ENCODE results near the gene OAS2.

Gene OAS2

DNA sequence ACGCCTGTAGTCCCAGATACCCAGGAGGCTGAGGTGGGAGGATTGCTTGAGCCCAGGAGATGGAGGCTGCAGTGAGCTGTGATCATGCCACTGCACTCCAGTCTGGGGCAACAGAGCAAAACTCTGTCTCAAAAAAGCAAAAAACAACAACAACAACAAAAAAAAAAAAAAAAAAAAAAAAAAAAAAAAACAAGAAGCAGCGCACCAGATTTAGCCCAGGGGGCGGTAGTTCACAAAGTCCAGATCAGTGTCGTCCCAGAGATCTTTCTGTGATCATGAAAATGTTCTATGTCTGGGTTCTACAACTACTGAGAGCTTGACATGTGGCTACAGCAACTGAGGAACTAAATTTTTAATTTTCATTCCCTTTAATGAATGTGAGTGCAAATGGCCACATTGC, 27.4 kb downstream of the OAS2 start:
- Histone ChIP-seq H3K79me2 (ENCODE audit: control insufficient read depth, insufficient read depth, low read length) (no peaks in the 10 kb centered on the region), H3K56ac (ENCODE audit: low read length) (no peak overlapping the region), H4K5ac (ENCODE audit: low read length) (no peak overlapping the region), H3K36me3 (ENCODE audit: control insufficient read depth, insufficient read depth, low read length) (no peaks in the 10 kb centered on the region), H3K4me1 (ENCODE audit: control insufficient read depth, low read depth, low read length) (no peaks in the 10 kb centered on the region), H3K27me3 (ENCODE audit: insufficient read depth, low read length, poor library complexity) (no peaks in the 10 kb centered on the region), H3K18ac (ENCODE audit: low read length) (no peak overlapping the region), H4K8ac (ENCODE audit: low read depth, low read length) (no peak overlapping the region), H3K4me3 (ENCODE audit: low read length) (no peak overlapping the region), H3K23ac (ENCODE audit: low read length) (no peak overlapping the region), H3K4me2 (ENCODE audit: low read length) (no peak overlapping the region), H3K9ac (ENCODE audit: low read length) (no peak overlapping the region), H3K4ac (ENCODE audit: low read depth, low read length) (no peak overlapping the region), H3K27ac (ENCODE audit: low read depth, low read length) (no peak overlapping the region), H2AK5ac (ENCODE audit: low read length) (no peak overlapping the region), H2BK5ac (ENCODE audit: low read length) (no peak overlapping the region), H2BK120ac (ENCODE audit: low read depth, low read length) (no peak overlapping the region), H3K79me1 (ENCODE audit: low read length) (no peaks in the 10 kb centered on the region), H2BK15ac (replicated peaks; ENCODE audit: low read depth) (no peak overlapping the region)
- no CpG with 5 or more reads among the region's 4 CpGs for WGBS (ENCODE audit: extremely low coverage, insufficient coverage, low lambda C conversion rate)
- peak; percentile 22 for DNase-seq

DNA sequence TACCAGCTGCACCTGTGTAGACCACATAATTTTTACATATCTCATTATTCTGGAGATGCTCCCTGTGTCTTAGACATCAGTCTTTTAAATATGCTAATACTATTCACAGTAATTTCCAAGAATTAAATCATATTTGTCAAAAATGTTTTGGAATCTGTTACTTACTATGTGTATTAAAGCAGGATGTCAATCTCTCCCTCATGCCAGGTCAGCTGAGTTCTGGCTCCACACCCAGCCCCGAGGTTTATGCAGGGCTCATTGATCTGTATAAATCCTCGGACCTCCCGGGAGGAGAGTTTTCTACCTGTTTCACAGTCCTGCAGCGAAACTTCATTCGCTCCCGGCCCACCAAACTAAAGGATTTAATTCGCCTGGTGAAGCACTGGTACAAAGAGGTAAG, 27.9 kb downstream of the OAS2 start:
- Histone ChIP-seq H2BK120ac (ENCODE audit: low read depth, low read length) (no peak overlapping the region), H4K5ac (ENCODE audit: low read length) (no peak overlapping the region), H3K18ac (ENCODE audit: low read length) (no peak overlapping the region), H3K79me2 (ENCODE audit: control insufficient read depth, insufficient read depth, low read length) (no peaks in the 10 kb centered on the region), H2BK15ac (replicated peaks; ENCODE audit: low read depth) (no peak overlapping the region), H2BK5ac (ENCODE audit: low read length) (no peak overlapping the region), H3K4me3 (ENCODE audit: low read length) (no peak overlapping the region), H3K27ac (ENCODE audit: low read depth, low read length) (no peak overlapping the region), H3K23ac (ENCODE audit: low read length) (no peak overlapping the region), H3K4me1 (ENCODE audit: control insufficient read depth, low read depth, low read length) (no peaks in the 10 kb centered on the region), H3K4me2 (ENCODE audit: low read length) (no peak overlapping the region), H3K79me1 (ENCODE audit: low read length) (no peaks in the 10 kb centered on the region), H3K4ac (ENCODE audit: low read depth, low read length) (no peak overlapping the region), H2AK5ac (ENCODE audit: low read length) (no peak overlapping the region), H3K27me3 (ENCODE audit: insufficient read depth, low read length, poor library complexity) (no peaks in the 10 kb centered on the region), H3K36me3 (ENCODE audit: control insufficient read depth, insufficient read depth, low read length) (no peaks in the 10 kb centered on the region), H3K9ac (ENCODE audit: low read length) (no peak overlapping the region), H4K8ac (ENCODE audit: low read depth, low read length) (no peak overlapping the region), H3K56ac (ENCODE audit: low read length) (no peak overlapping the region)
- WGBS (ENCODE audit: extremely low coverage, insufficient coverage, low lambda C conversion rate), result no CpG with 5 or more reads among the region's 7 CpGs
- DNase-seq, result no peak

DNA sequence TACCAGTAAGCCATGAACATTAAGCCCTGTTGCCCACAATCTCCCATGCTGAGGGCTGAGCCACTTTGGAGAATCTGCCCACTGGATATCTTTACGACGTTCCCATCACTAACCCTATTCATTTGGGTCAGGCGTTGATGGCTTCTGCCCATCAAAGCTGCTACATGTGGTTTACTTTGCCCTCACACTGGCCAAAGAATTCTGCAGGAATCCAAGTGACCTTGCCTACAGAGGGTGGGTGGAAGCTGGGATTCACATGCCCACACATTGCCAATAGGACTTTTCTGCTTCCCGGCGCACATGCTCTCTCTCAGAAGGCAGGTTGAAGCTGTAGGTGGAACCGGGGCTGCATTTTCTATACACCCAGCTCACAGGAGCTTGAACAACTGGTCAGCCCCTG, 28.3 kb downstream of the OAS2 start:
- no peaks in the 10 kb centered on the region for H3K27me3 ChIP-seq (ENCODE audit: insufficient read depth, low read length, poor library complexity)
- no CpG with 5 or more reads among the region's 6 CpGs for WGBS (ENCODE audit: extremely low coverage, insufficient coverage, low lambda C conversion rate)
- H4K8ac ChIP-seq (ENCODE audit: low read depth, low read length), result no peak overlapping the region
- H3K4me2 ChIP-seq (ENCODE audit: low read length), result no peak overlapping the region
- no peak overlapping the region for H2AK5ac ChIP-seq (ENCODE audit: low read length)
- no peak overlapping the region for H2BK5ac ChIP-seq (ENCODE audit: low read length)
- no peak overlapping the region for H3K27ac ChIP-seq (ENCODE audit: low read depth, low read length)
- H3K36me3 ChIP-seq (ENCODE audit: control insufficient read depth, insufficient read depth, low read length), result no peaks in the 10 kb centered on the region
- H3K9ac ChIP-seq (ENCODE audit: low read length), result no peak overlapping the region
- H3K79me2 ChIP-seq (ENCODE audit: control insufficient read depth, insufficient read depth, low read length), result no peaks in the 10 kb centered on the region
- H3K23ac ChIP-seq (ENCODE audit: low read length), result no peak overlapping the region
- H3K4ac ChIP-seq (ENCODE audit: low read depth, low read length), result no peak overlapping the region
- no peak for DNase-seq
- H3K56ac ChIP-seq (ENCODE audit: low read length), result no peak overlapping the region
- H2BK120ac ChIP-seq (ENCODE audit: low read depth, low read length), result no peak overlapping the region
- H4K5ac ChIP-seq (ENCODE audit: low read length), result no peak overlapping the region
- H3K18ac ChIP-seq (ENCODE audit: low read length), result no peak overlapping the region
- no peak overlapping the region for H2BK15ac ChIP-seq (replicated peaks; ENCODE audit: low read depth)
- no peak overlapping the region for H3K4me3 ChIP-seq (ENCODE audit: low read length)
- H3K79me1 ChIP-seq (ENCODE audit: low read length), result no peaks in the 10 kb centered on the region
- H3K4me1 ChIP-seq (ENCODE audit: control insufficient read depth, low read depth, low read length), result no peaks in the 10 kb centered on the region

DNA sequence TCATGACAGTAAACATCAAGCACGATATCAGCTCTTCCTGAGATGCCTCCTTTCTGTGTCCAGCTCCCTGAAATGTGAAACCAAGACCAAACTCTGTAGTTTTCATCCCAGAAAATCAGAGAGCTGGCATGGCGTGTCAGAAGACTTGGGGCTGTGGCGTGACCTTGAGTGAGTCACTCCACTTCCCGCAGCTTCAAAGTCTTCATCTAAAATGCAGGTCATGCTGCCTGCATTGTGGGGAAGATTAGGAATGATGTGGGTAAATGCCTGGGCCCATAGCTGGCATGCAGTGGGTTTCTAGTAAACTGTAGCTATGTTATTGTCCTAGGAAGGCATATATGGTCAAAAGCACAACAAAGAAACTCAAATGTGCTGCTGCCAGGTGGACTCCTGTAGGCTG, 28.8 kb downstream of the OAS2 start:
- Histone ChIP-seq H3K56ac (ENCODE audit: low read length) (no peak overlapping the region), H2BK5ac (ENCODE audit: low read length) (no peak overlapping the region), H3K36me3 (ENCODE audit: control insufficient read depth, insufficient read depth, low read length) (no peaks in the 10 kb centered on the region), H3K27ac (ENCODE audit: low read depth, low read length) (no peak overlapping the region), H3K9ac (ENCODE audit: low read length) (no peak overlapping the region), H3K23ac (ENCODE audit: low read length) (no peak overlapping the region), H3K79me2 (ENCODE audit: control insufficient read depth, insufficient read depth, low read length) (no peaks in the 10 kb centered on the region), H3K4me1 (ENCODE audit: control insufficient read depth, low read depth, low read length) (no peaks in the 10 kb centered on the region), H2BK120ac (ENCODE audit: low read depth, low read length) (no peak overlapping the region), H2AK5ac (ENCODE audit: low read length) (no peak overlapping the region), H3K18ac (ENCODE audit: low read length) (no peak overlapping the region), H4K8ac (ENCODE audit: low read depth, low read length) (no peak overlapping the region), H4K5ac (ENCODE audit: low read length) (no peak overlapping the region), H3K4me3 (ENCODE audit: low read length) (no peak overlapping the region), H2BK15ac (replicated peaks; ENCODE audit: low read depth) (no peak overlapping the region), H3K27me3 (ENCODE audit: insufficient read depth, low read length, poor library complexity) (no peaks in the 10 kb centered on the region), H3K79me1 (ENCODE audit: low read length) (no peaks in the 10 kb centered on the region), H3K4ac (ENCODE audit: low read depth, low read length) (no peak overlapping the region), H3K4me2 (ENCODE audit: low read length) (no peak overlapping the region)
- no CpG with 5 or more reads among the region's 4 CpGs for WGBS (ENCODE audit: extremely low coverage, insufficient coverage, low lambda C conversion rate)
- DNase-seq, result no peak

DNA sequence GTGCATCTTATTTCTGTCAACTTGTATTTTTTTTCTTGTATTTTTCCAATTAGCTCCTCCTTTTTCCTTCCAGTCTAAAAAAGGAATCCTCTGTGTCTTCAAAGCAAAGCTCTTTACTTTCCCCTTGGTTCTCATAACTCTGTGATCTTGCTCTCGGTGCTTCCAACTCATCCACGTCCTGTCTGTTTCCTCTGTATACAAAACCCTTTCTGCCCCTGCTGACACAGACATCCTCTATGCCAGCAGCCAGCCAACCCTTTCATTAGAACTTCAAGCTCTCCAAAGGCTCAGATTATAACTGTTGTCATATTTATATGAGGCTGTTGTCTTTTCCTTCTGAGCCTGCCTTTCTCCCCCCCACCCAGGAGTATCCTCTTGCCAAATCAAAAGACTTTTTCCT, 32.4 kb downstream of the OAS2 start:
- Histone ChIP-seq H3K27me3 (ENCODE audit: insufficient read depth, low read length, poor library complexity) (no peaks in the 10 kb centered on the region), H3K4me1 (ENCODE audit: control insufficient read depth, low read depth, low read length) (no peaks in the 10 kb centered on the region), H3K79me2 (ENCODE audit: control insufficient read depth, insufficient read depth, low read length) (no peaks in the 10 kb centered on the region), H4K5ac (ENCODE audit: low read length) (no peak overlapping the region), H3K23ac (ENCODE audit: low read length) (no peak overlapping the region), H3K18ac (ENCODE audit: low read length) (no peak overlapping the region), H2AK5ac (ENCODE audit: low read length) (no peak overlapping the region), H4K8ac (ENCODE audit: low read depth, low read length) (no peak overlapping the region), H2BK15ac (replicated peaks; ENCODE audit: low read depth) (no peak overlapping the region), H3K27ac (ENCODE audit: low read depth, low read length) (no peak overlapping the region), H3K9ac (ENCODE audit: low read length) (no peak overlapping the region), H2BK5ac (ENCODE audit: low read length) (no peak overlapping the region), H3K4me3 (ENCODE audit: low read length) (no peak overlapping the region), H3K4ac (ENCODE audit: low read depth, low read length) (no peak overlapping the region), H3K56ac (ENCODE audit: low read length) (no peak overlapping the region), H3K4me2 (ENCODE audit: low read length) (no peak overlapping the region), H3K36me3 (ENCODE audit: control insufficient read depth, insufficient read depth, low read length) (no peaks in the 10 kb centered on the region), H2BK120ac (ENCODE audit: low read depth, low read length) (no peak overlapping the region), H3K79me1 (ENCODE audit: low read length) (no peaks in the 10 kb centered on the region)
- DNase-seq, result no peak
- WGBS (ENCODE audit: extremely low coverage, insufficient coverage, low lambda C conversion rate), result no CpG with 5 or more reads among the region's 2 CpGs

DNA sequence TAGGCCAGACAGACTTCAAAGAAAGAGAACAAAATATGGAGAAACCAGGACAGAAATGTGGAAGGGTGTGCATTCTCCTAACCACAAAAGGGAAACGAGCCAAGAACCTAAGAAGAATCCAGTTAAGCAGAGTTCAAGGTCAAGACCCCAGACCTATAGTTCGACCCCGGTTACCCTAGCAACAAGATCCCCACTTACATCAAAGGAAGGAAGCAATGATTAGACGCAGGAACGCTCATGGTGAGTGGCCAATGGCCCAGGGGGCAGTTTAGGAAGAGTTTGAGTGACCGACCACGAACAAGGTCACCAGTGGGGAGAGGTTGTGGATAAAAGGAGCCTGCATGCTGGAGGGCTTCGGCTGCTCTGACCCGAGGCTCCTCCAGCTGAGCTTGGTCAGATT, 36.2 kb downstream of the OAS2 start:
- H3K4ac ChIP-seq (ENCODE audit: low read depth, low read length), result no peak overlapping the region
- H3K79me2 ChIP-seq (ENCODE audit: control insufficient read depth, insufficient read depth, low read length), result no peaks in the 10 kb centered on the region
- H3K4me3 ChIP-seq (ENCODE audit: low read length), result no peak overlapping the region
- H3K9ac ChIP-seq (ENCODE audit: low read length), result no peak overlapping the region
- H3K18ac ChIP-seq (ENCODE audit: low read length), result no peak overlapping the region
- DNase-seq, result no peak
- no peak overlapping the region for H2BK120ac ChIP-seq (ENCODE audit: low read depth, low read length)
- no peaks in the 10 kb centered on the region for H3K79me1 ChIP-seq (ENCODE audit: low read length)
- no peak overlapping the region for H2BK5ac ChIP-seq (ENCODE audit: low read length)
- H2AK5ac ChIP-seq (ENCODE audit: low read length), result no peak overlapping the region
- H3K4me2 ChIP-seq (ENCODE audit: low read length), result no peak overlapping the region
- H2BK15ac ChIP-seq (replicated peaks; ENCODE audit: low read depth), result no peak overlapping the region
- no peak overlapping the region for H4K8ac ChIP-seq (ENCODE audit: low read depth, low read length)
- no peak overlapping the region for H3K23ac ChIP-seq (ENCODE audit: low read length)
- H3K27me3 ChIP-seq (ENCODE audit: insufficient read depth, low read length, poor library complexity), result no peaks in the 10 kb centered on the region
- H3K4me1 ChIP-seq (ENCODE audit: control insufficient read depth, low read depth, low read length), result no peaks in the 10 kb centered on the region
- no peak overlapping the region for H4K5ac ChIP-seq (ENCODE audit: low read length)
- no CpG with 5 or more reads among the region's 9 CpGs for WGBS (ENCODE audit: extremely low coverage, insufficient coverage, low lambda C conversion rate)
- H3K27ac ChIP-seq (ENCODE audit: low read depth, low read length), result no peak overlapping the region
- no peaks in the 10 kb centered on the region for H3K36me3 ChIP-seq (ENCODE audit: control insufficient read depth, insufficient read depth, low read length)
- H3K56ac ChIP-seq (ENCODE audit: low read length), result no peak overlapping the region

Data from mesendoderm (in vitro differentiated cells).